GM23338 (cell line): ENCODE measurements around the gene ZNF587. TPM values are rescaled to one million over a fixed set of nuclear protein-coding genes. Genes with fewer than 3 reads are reported as not detected.

Experiments used
- ATAC-seq: fragments of 200-7000 bp; cut with Tn5 transposase; 3 replicates; pipeline ENCODE4 v1.9.1; 2020
- DNase-seq: peaks from one replicate; pipeline ENCODE4 v3.0.0-alpha.2; 2015; ENCODE audit warnings: low spot score
- H2AFZ ChIP-seq: fragments of 200-600 bp; sonication (generic); 2 replicates; pipeline ENCODE4 v1.8.0; 2016; ENCODE audit warnings: antibody characterized with exemption, mild to moderate bottlenecking, moderate library complexity
- H3F3A ChIP-seq: fragments of 200-600 bp; sonication (generic); replicated peaks from 2 replicates; pipeline ENCODE4 v1.8.0; 2017; ENCODE audit warnings: antibody characterized with exemption, mixed run types, low read depth
- H3K27ac ChIP-seq: fragments of 200-600 bp; sonication (generic); 2 replicates; pipeline ENCODE4 v1.6.1; 2016; ENCODE audit warnings: low read depth
- H3K27me3 ChIP-seq: fragments of 200-600 bp; sonication (generic); 2 replicates; pipeline ENCODE4 v1.8.0; 2016; ENCODE audit warnings: mild to moderate bottlenecking, mixed run types, moderate library complexity; ENCODE audit not compliant: insufficient read depth
- H3K36me3 ChIP-seq: fragments of 200-600 bp; sonication (generic); 2 replicates; pipeline ENCODE4 v1.8.0; 2016; ENCODE audit warnings: mild to moderate bottlenecking; ENCODE audit not compliant: insufficient read depth
- H3K4me1 ChIP-seq: fragments of 200-600 bp; sonication (generic); 2 replicates; pipeline ENCODE4 v1.8.0; 2016; ENCODE audit warnings: mild to moderate bottlenecking, moderate library complexity; ENCODE audit not compliant: insufficient read depth
- H3K4me2 ChIP-seq: fragments of 200-600 bp; sonication (generic); 2 replicates; pipeline ENCODE4 v1.7.1; 2017; ENCODE audit warnings: mixed run types
- H3K4me3 ChIP-seq: fragments of 200-600 bp; sonication (generic); 2 replicates; pipeline ENCODE4 v1.6.1; 2016; ENCODE audit warnings: mixed run types
- H3K79me2 ChIP-seq: fragments of 200-600 bp; sonication (generic); replicated peaks from 2 replicates; pipeline ENCODE4 v1.8.0; 2017; ENCODE audit warnings: mild to moderate bottlenecking; ENCODE audit not compliant: insufficient read depth
- H3K9me2 ChIP-seq: fragments of 200-600 bp; sonication (generic); 2 replicates; pipeline ENCODE4 v1.8.0; 2017; ENCODE audit not compliant: insufficient read depth
- H4K20me1 ChIP-seq: fragments of 200-600 bp; sonication (generic); replicated peaks from 2 replicates; pipeline ENCODE4 v1.8.0; 2017; ENCODE audit warnings: mild to moderate bottlenecking; ENCODE audit not compliant: insufficient read depth
- H3K27ac Mint-ChIP-seq: 2 replicates; pipeline ENCODE4 v1.8.0; 2020; ENCODE audit warnings: inconsistent platforms, mild to moderate bottlenecking, moderate library complexity, mixed read lengths
- H3K27me3 Mint-ChIP-seq: 3 replicates; pipeline ENCODE4 v1.8.0; 2022; ENCODE audit warnings: low read depth, mild to moderate bottlenecking, moderate library complexity, mixed read lengths, inconsistent platforms; ENCODE audit not compliant: insufficient read depth, poor library complexity
- H3K36me3 Mint-ChIP-seq: 3 replicates; pipeline ENCODE4 v1.8.0; 2021; ENCODE audit warnings: low read depth, mild to moderate bottlenecking, inconsistent platforms, moderate library complexity, mixed read lengths
- H3K4me1 Mint-ChIP-seq: 3 replicates; pipeline ENCODE4 v1.8.0; 2020; ENCODE audit warnings: mild to moderate bottlenecking, inconsistent platforms, mixed read lengths
- H3K4me3 Mint-ChIP-seq: 3 replicates; pipeline ENCODE4 v1.8.0; 2021; ENCODE audit warnings: moderate library complexity, mild to moderate bottlenecking, inconsistent platforms, mixed read lengths
- H3K9me3 Mint-ChIP-seq: 3 replicates; pipeline ENCODE4 v1.8.0; 2020; ENCODE audit warnings: moderate library complexity, mild to moderate bottlenecking, inconsistent platforms, mixed read lengths
- CREB1 ChIP-seq: fragments of 250-450 bp; sonication (Bioruptor Pico); IDR thresholded peaks from 2 replicates; pipeline ENCODE4 v1.5.0; 2020; ENCODE audit warnings: low read depth, mild to moderate bottlenecking, moderate library complexity
- CTCF ChIP-seq, 2 experiments: fragments of 200-600 bp in 1 of 2; sonication (generic) in 1 of 2; conservative IDR thresholded peaks; 2 replicates each; pipeline versions ENCODE4 v1.5.1 to v1.6.1; 2016 to 2017; ENCODE audit warnings: antibody characterized with exemption in 2 of 2, low read depth in 2 of 2, mild to moderate bottlenecking in 2 of 2, moderate library complexity in 1 of 2
- ETS1 ChIP-seq: IDR thresholded peaks from 2 replicates; pipeline ENCODE4 v1.6.1; 2016; ENCODE audit warnings: antibody characterized with exemption
- EZH2 ChIP-seq: fragments of 200-600 bp; sonication (generic); IDR thresholded peaks from one replicate; pipeline ENCODE4 v1.8.0; 2017; ENCODE audit warnings: antibody characterized with exemption, mild to moderate bottlenecking, low read depth; ENCODE audit not compliant: unreplicated experiment
- EZH2phosphoT487 ChIP-seq: fragments of 200-600 bp; sonication (generic); IDR thresholded peaks from one replicate; pipeline ENCODE4 v1.8.1; 2018; ENCODE audit warnings: antibody characterized with exemption; ENCODE audit not compliant: unreplicated experiment
- JUNB ChIP-seq: IDR thresholded peaks from one replicate; pipeline ENCODE4 v1.6.1; 2016; ENCODE audit warnings: antibody characterized with exemption; ENCODE audit not compliant: unreplicated experiment
- NANOG ChIP-seq: IDR thresholded peaks from 2 replicates; pipeline ENCODE4 v1.6.1; 2016; ENCODE audit warnings: antibody characterized with exemption, borderline replicate concordance
- POLR2AphosphoS5 ChIP-seq: IDR thresholded peaks from 2 replicates; pipeline ENCODE4 v1.6.1; 2016; ENCODE audit warnings: antibody characterized with exemption, low read depth
- REST ChIP-seq: IDR thresholded peaks from one replicate; pipeline ENCODE4 v1.6.1; 2018; ENCODE audit warnings: antibody characterized with exemption; ENCODE audit not compliant: unreplicated experiment
- STAT1 ChIP-seq: IDR thresholded peaks from one replicate; pipeline ENCODE4 v1.6.1; 2016; ENCODE audit warnings: antibody characterized with exemption; ENCODE audit not compliant: unreplicated experiment
- ZNF114 ChIP-seq: fragments of 250-450 bp; sonication (Bioruptor Pico); IDR thresholded peaks from 2 replicates; pipeline ENCODE4 v1.5.0; 2020; ENCODE audit warnings: mild to moderate bottlenecking, moderate library complexity
- ZNF331 ChIP-seq: fragments of 250-450 bp; sonication (Bioruptor Pico); IDR thresholded peaks from 2 replicates; pipeline ENCODE4 v1.5.0; 2020; ENCODE audit warnings: low read depth, mild to moderate bottlenecking, moderate library complexity
- ZNF462 ChIP-seq: fragments of 250-450 bp; sonication (Bioruptor Pico); IDR thresholded peaks from 2 replicates; pipeline ENCODE4 v1.5.0; 2020; ENCODE audit warnings: mild to moderate bottlenecking, moderate library complexity
- polyA plus RNA-seq: library from polyadenylated mRNA; unstranded; fragments of >200 nt; fragmentation: Nextera tagmentation; extraction: Ambion mirVana; gene quantifications from 2 replicates; pipeline ENCODE4 v1.2.1, GENCODE V29; 2016
- total RNA-seq: library from RNA; depleted of rRNA; stranded (reverse); fragments of >200 nt; shearing (Covaris generic); gene quantifications from 2 replicates; pipeline ENCODE4 v1.2.3, GENCODE V29; 2014

ZNF587 gene
- total and polyA plus RNA-seq, 2 experiments from 2014 or later = 12.8 to 31.8 TPM

GRCh38 chr19:57907394-57907793 is 57.7 kb downstream of the ZNF587 start:
- Histone ChIP-seq H3K9me2 (no peaks in the 10 kb centered on the region), H3K36me3 (peaks cover 6% of the 10 kb centered on the region; the same call in 1 of the 2 replicates), H3F3A (no peaks in the 10 kb centered on the region), H3K4me3 (no peak overlapping the region), H3K79me2 (peaks cover 3% of the 10 kb centered on the region), H3K27ac (no peak overlapping the region), H3K27me3 (no peaks in the 10 kb centered on the region), H2AFZ (no peak overlapping the region), H3K4me1 (no peaks in the 10 kb centered on the region), H4K20me1 (peaks cover 17% of the 10 kb centered on the region), H3K4me2 (no peak overlapping the region)
- H3K36me3 Mint-ChIP-seq = peaks cover 37% of the 10 kb centered on the region
- H3K4me3 Mint-ChIP-seq = no peak overlapping the region
- TF ChIP-seq EZH2 = no peak
- no peak for TF ChIP-seq ETS1
- no peak for TF ChIP-seq EZH2phosphoT487
- no peak for TF ChIP-seq REST
- TF ChIP-seq ZNF462 (CRISPR knock-in tag) = no peak
- no peak for TF ChIP-seq ZNF331 (CRISPR knock-in tag)
- no peak for TF ChIP-seq CREB1
- TF ChIP-seq NANOG = no peak
- no peak for TF ChIP-seq JUNB
- no peak for TF ChIP-seq CTCF (conservative IDR thresholded peaks at IDR 0.05; ENCODE audit: low read depth in 2 of 2)
- TF ChIP-seq STAT1 = no peak
- TF ChIP-seq ZNF114 (CRISPR knock-in tag) = no peak
- TF ChIP-seq POLR2AphosphoS5 = no peak
- no peak overlapping the region for H3K27ac Mint-ChIP-seq
- ATAC-seq (no peak), DNase-seq (no peak)
- peaks cover 1% of the 10 kb centered on the region for H3K27me3 Mint-ChIP-seq
- peaks cover 6% of the 10 kb centered on the region; the same call in 2 of the 3 replicates for H3K4me1 Mint-ChIP-seq
- no peaks in the 10 kb centered on the region for H3K9me3 Mint-ChIP-seq
